ENCODE data around the gene CENPX. TPM values are rescaled to one million over a fixed set of nuclear protein-coding genes. Genes with fewer than 3 reads are reported as not detected.

The CENPX gene
- total and polyA plus RNA-seq, 2 of the 13 experiments (the other 11 are each of a cell fraction or from before 2014, with no cell fraction given): 92.7 to 170 TPM

GRCh38 chr17:82065638-82066303, 43.1 kb upstream of the CENPX start, which contains the start of gene DUS1L (continued):
- TF ChIP-seq ZNF879 (CRISPR knock-in tag; IDR thresholded peaks at IDR 0.05) (peak; percentile 73; the same call in 1 of the 2 replicates), ZNF451 (CRISPR knock-in tag; IDR thresholded peaks at IDR 0.05) (peak; percentile 91; the same call in 1 of the 2 replicates), RXRB (CRISPR knock-in tag; IDR thresholded peaks at IDR 0.05; ENCODE audit: borderline replicate concordance) (peak; percentile 85), SP140L (CRISPR knock-in tag; IDR thresholded peaks at IDR 0.05; ENCODE audit: borderline replicate concordance) (peak; percentile 43; the same call in 1 of the 2 replicates), ZSCAN12 (CRISPR knock-in tag; IDR thresholded peaks at IDR 0.05) (peak; percentile 66; the same call in 1 of the 2 replicates), NFE2 (CRISPR knock-in tag; IDR thresholded peaks at IDR 0.05) (0 out of 2 replicates have a peak, but pooled peaks have one; percentile 27), ZNF609 (CRISPR knock-in tag; IDR thresholded peaks at IDR 0.05; ENCODE audit: borderline replicate concordance) (peak; percentile 76; the same call in 1 of the 2 replicates), RXRA (CRISPR knock-in tag; IDR thresholded peaks at IDR 0.05) (peak; percentile 94), ZNF547 (CRISPR knock-in tag; IDR thresholded peaks at IDR 0.05) (peak; percentile 92), TSC22D2 (CRISPR knock-in tag; IDR thresholded peaks at IDR 0.05; ENCODE audit: borderline replicate concordance) (peak; percentile 87), KDM3A (CRISPR knock-in tag; IDR thresholded peaks at IDR 0.05; ENCODE audit: low read depth) (peak; percentile 97), HMG20B (CRISPR knock-in tag; conservative IDR thresholded peaks at IDR 0.05) (0 out of 2 replicates have a peak, but pooled peaks have one; percentile 61), SCMH1 (CRISPR knock-in tag; IDR thresholded peaks at IDR 0.05; ENCODE audit: borderline replicate concordance) (no peak), ZNF143 (CRISPR knock-in tag; IDR thresholded peaks at IDR 0.05) (peak; percentile 59; the same call in 1 of the 2 replicates), IRF1 (CRISPR knock-in tag; IDR thresholded peaks at IDR 0.05; ENCODE audit: low read depth) (0 out of 2 replicates have a peak, but pooled peaks have one; percentile 42), ZNF660 (CRISPR knock-in tag; IDR thresholded peaks at IDR 0.05; ENCODE audit: borderline replicate concordance, low read depth) (no peak), ZMAT5 (CRISPR knock-in tag; IDR thresholded peaks at IDR 0.05; ENCODE audit: borderline replicate concordance, low read depth) (no peak), YEATS4 (CRISPR knock-in tag; IDR thresholded peaks at IDR 0.05; ENCODE audit: borderline replicate concordance) (peak; percentile 99), RARG (CRISPR knock-in tag; IDR thresholded peaks at IDR 0.05; ENCODE audit: low read depth) (no peak), GATAD2A (CRISPR knock-in tag; IDR thresholded peaks at IDR 0.05) (peak; percentile 76; the same call in 1 of the 2 replicates), ZNF430 (CRISPR knock-in tag; IDR thresholded peaks at IDR 0.05) (peak; percentile 79; the same call in 1 of the 2 replicates), MED13 (CRISPR knock-in tag; IDR thresholded peaks at IDR 0.05) (peak; percentile 85; the same call in 1 of the 2 replicates), ZBTB7B (CRISPR knock-in tag; IDR thresholded peaks at IDR 0.05) (peak; percentile 95)
- TF ChIP-seq, protein P1, sequence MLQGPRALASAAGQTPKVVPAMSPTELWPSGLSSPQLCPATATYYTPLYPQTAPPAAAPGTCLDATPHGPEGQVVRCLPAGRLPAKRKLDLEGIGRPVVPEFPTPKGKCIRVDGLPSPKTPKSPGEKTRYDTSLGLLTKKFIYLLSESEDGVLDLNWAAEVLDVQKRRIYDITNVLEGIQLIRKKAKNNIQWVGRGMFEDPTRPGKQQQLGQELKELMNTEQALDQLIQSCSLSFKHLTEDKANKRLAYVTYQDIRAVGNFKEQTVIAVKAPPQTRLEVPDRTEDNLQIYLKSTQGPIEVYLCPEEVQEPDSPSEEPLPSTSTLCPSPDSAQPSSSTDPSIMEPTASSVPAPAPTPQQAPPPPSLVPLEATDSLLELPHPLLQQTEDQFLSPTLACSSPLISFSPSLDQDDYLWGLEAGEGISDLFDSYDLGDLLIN (CRISPR knock-in tag; IDR thresholded peaks at IDR 0.05; ENCODE audit: borderline replicate concordance): no peak

Data from HepG2 (cell line).